GM19035 (cell line): ENCODE measurements around the gene PYY.
"Not testable (repeated sequence)": the region's sequence is repeated elsewhere in the genome, so short reads cannot be mapped to it uniquely, and the experiment has no call there.

ENCODE experiments used
- ATAC-seq: cut with Tn5 transposase; IDR thresholded peaks from one replicate; pipeline ENCODE4 v1.9.1; 2021; ENCODE audit not compliant: unreplicated experiment

Gene PYY

DNA sequence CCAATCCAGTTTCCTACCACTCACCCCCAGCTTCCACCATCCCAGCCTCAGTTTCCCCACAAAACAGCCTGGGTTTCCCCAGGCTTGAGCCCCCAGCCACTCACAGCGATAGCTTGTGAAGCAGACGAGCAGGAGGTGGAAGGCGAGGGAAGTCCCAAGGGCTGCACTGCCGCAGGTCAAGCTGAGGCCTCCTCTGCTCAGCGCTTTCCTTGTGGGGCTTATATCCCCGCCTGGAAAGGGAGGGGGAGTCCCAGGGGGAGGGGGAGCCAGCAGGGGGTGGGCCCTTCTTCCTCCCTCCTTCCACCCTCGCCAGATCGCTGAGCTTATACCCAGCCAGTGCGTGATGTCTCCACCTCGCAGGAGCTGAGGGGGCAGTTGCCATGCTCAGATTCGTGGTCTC lies at the start of gene PYY:
Gene PYY (minus strand): TSS at position 195 of the 400 bp plus-strand sequence. CDS start 457 bp downstream, outside the sequence.
- no peak for ATAC-seq

DNA sequence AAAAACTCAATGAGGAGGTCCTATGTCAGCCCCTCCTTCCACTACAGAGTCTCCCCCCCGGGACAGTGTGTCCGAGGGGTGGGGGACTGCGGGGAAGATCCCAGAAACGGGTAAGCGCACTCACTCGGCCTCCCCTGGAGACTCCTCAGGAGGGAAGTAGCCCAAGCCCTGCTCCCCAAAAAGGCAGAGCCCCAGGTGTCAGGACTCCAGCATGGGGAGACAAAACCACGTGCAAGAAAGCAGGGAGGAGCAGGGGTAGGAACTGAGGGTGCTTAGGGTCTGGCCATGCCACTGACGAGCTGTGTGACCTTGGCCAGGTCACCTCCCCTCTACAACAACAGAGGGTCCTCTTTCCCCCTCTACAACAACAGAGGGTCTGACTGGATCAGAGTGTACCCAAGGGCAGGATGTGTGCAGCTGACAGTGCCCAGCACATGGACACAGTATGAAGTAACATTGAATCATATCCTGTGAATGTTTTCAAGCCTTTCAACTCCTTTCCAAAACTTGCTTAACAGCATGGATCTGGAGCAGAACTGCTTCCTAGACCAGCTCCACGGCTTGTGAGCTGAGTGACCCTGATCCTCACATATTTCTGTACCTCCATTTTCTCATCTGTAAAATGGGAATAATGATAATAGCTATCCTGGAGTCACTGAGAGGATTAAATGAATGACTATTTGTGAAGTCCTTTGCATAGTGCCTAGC lies 48.6 kb upstream of the PYY start:
- ATAC-seq: no peak

DNA sequence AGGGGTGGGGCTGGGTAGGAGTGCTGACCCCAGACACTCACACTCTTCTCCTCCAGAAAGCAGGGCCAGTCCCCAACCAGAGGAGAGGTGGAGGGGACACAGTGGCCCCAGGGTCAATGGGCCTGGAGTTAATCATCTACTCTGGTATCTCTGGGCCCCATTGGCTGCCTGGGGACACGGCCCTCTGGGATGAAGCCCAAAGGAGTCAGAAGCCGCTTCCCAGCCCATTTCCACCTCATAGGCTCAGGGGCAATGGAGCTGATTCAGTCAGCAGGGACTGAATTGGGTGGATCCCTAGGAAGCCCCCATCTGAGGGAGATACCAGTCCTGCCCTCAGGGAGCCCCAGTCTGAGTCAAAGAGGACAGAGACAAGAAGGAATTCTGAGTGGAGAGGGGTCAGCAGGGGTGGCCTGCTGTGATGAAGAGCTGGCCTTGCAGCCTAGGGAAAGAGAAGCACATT lies 47.8 kb upstream of the PYY start:
- ATAC-seq: no peak

DNA sequence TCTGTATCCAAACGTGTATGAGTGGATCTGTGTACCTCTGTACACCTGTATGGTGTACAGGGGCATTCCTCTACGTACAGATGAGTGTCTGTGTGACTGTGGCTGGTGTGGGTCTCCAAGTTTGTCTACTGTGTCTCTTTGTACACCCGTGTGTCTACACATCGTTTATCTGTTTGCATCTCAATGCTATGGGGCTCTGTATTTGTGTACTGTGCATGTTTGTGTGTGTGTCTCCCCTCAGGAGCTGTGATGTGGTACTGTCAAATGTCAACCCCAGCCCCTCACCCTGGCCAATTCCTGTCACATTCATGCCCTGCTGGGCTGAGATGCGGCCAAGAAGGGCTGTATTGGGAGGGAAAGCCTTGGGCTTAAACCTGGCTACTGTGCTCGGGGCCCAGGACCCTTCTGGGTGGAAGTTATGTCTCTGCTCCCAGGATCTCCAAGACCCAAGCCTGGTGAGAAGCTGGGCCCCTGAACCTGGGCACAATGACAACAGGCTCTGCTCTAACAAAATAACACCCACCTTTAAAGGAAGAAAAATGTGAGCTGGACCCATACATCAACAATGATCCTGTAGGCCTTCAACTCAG lies 47.2 kb upstream of the PYY start:
- no peak for ATAC-seq

DNA sequence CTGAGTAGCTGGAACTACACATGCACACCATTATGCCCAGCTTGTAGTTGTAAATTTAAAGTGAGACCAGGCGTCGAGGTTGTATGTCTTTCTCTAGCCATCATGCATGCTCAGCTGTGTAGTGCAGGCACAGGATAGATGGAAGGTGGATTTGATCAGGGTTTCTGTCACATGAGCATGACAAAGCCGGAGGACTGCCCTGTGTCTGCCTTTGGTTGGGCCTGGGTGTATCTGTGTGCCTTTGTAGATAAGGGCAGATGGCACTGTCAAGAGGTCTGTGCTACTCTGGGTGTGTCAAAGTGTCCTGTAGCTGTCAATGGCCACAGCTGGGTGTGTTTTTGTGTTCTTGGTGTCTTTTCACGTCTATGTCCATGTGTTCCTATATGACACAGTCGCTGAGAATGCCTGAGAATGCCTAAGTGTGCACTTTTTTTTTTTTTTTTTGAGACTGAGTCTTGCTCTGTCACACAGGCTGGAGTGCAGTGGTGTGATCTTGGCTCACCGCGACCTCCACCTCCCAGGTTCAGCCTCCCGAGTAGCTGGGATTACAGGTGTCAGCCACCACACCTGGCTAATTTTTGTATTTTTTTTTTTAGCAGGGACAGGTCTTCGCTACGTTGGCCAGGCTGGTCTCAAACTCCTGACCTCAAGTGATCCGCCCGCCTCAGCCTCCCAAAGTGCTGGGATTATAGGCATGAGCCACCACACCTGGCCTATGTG lies 46.6 kb upstream of the PYY start:
- ATAC-seq: no peak

DNA sequence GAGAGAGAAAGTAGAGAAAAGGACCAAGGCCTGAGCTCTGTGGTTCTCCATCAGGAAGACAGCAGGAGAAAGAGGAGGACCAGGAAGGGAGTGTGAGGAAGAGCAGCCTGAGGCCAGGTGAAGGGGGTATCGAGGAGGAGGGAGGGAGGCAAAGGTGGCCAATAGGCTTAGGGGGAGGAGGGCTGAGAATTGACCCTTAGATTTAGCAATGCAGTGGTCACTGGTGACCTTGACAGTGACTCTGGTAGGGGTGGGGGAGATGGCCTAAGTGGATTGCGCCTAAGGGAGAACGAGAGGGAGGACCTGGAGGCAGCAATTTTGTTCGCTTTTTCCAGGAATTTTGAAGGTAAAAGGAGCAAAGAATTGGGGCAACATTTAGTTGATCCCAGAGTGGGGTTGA lies 45.3 kb upstream of the PYY start:
- no peak for ATAC-seq

DNA sequence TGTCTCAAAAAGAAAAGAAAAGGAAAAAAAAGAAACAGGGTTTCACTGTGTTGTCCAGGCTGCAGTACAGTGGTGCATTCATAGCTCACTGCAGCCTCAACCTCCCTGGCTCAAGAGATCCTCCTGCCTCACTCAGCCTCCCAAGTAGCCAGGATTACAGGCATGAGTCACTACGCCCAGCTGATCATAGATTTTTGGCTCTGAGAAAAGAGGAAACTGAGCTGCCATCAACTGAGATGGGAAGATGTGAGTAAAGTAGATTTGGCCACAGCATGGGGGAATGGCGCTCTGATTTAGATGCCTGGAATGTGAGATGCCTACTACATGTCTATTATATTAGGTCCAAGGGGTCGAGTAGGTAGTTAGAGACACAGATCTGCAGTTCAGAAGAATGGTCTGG lies 44.8 kb upstream of the PYY start:
- no peak for ATAC-seq

DNA sequence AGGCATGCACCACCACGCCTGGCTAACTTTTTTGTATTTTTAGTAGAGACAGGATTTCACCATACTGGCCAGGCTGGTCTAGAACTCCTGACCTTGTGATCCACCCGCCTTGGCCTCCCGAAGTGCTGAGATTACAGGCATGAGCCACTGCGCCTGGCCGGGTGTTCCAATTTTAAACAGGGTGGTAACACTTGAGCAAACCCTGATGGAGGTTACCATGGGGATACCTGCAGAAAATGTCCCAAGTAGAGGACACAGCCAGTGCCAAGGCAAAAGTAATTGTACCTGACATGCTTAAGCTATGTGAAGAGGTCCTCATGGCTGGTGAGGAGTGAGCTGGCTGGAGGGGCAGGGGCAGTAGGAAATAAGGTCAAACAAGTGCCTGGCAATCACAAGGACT lies 43.4 kb upstream of the PYY start:
- ATAC-seq: not testable (repeated sequence)

DNA sequence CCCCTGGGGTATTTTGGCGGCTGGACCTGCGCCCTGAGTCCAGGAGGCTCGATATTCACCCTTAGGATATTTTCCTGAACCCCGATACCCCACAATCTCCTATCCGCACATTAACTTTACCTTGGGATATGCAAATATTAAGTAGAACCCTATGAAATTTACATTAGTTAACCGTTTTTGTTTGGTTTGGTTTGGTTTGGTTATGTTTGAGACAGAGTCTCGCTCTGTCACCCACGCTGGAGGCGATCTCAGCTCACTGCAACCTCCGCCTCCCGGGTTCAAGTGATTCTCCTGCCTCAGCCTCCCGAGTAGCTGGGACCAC lies 41.4 kb upstream of the PYY start:
- ATAC-seq: no peak

DNA sequence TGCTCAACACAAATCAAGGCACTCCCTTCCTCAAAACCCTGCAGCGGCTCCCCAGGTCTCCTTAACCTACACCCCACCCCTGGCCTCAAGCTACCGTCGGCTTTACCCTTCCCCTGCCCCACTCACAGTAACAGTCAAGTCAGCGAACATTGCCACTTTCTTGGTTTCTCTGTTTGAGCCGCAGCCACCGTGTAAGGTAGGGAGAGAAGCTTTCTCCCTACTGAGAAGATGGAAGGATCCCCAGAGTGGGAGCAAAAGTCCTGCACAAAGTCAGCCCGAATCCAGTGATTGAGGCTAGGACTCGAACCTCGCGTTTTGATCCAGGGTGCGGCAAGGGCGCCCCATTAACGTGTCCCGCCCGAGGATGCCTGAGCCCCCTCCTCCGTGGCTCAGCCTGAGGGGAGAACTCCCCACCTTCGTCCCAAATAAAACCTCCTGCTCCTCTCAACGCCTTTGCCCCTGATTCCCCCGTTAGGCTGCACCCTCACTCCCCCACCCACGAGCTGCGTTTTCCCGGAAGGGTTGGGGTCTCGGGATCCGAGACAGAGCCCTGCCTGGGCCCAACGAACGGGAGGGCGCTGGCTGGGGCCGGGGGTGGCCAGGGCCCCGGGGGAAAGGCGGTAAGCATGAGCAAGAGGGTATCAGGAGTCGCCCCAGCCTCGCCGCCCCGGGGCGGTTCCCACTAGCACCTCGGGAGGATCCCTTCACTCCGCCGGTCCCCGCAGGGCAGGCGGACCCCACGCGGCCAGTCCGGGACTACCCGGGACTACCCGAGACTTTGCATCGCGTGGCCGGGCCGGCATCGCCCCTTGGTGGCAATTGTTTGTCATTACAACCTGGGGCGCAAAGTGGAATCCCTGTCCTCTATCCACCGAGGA lies 40.8 kb upstream of the PYY start:
- ATAC-seq: no peak

DNA sequence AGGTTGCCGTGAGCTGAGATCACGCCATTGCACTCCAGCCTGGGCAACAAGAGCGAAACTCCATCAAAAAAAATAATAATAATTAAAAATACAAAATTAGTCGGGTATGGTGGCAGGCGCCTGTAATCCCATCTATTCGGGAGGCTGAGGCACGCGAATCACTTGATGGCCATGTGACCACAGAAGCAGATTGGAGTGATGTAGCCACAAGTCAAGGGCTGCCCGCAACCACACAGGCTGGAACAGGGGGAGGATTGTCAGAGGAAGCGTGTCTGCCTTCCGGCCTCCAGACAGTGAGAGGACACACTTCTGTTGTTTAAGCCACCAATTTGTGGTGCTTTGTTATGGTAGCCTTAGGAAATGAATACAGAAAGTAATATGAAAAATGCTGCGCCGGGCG lies 38.9 kb upstream of the PYY start:
- ATAC-seq: no peak

DNA sequence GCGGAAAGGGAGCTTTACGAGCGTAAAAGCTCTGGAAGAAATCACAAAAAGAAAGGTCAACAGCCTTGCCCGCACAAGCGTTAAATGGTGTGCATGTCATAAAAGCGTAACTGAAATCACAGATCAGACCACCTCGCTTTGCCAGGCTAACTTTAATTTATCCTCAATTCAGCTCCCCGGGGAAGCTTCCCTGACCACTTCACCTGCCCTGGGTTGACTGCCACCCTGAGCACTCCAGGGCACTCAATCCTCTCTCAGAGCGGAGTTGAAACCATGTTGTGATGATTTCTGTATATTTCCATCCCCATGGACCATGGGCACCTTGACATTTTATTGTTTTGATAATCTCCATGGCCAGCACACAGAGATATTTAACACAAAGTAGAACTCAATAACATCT lies 34.6 kb upstream of the PYY start:
- ATAC-seq: no peak

DNA sequence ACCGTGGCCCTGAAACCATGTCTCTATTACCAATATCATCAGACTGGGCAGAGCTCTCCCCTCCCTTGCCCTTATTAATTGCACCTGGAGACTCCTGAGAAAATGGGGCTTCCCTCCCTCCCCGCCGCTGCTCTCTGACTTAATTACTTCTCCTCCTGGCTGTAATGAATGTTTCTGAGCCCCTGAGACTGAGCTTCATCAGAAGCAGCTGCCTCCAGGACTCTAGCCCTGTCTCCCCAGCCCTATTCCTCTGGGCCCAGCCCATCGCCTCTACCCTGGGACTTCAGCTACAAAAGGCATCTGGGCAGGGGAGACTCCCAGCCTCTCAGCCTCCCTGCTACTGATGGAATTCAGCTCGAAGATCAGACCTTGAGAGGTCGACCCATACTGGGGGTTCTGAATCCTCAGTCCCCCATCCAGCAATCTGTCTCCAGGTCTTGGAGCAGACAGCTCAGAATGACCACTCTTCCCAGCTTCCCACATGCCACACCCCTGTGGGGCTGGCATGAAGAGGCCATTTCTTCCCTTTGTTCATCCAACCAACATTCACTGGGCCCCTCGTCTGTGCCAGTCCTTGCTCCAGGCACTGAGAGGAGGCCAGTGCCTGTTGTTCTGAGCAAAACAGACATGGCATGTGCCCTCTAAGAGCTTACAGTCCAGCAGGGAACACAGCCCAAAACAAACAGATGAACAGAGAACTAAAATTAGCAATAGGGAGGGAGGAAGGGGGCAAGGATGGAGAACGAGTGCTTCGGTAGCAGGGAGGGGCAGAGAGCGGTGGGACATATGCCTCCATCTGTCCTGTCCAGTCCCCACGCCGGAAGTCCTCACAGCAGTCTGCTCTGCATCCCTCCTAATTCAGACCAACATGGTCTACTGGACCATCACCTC lies 33.6 kb upstream of the PYY start:
- no peak for ATAC-seq

DNA sequence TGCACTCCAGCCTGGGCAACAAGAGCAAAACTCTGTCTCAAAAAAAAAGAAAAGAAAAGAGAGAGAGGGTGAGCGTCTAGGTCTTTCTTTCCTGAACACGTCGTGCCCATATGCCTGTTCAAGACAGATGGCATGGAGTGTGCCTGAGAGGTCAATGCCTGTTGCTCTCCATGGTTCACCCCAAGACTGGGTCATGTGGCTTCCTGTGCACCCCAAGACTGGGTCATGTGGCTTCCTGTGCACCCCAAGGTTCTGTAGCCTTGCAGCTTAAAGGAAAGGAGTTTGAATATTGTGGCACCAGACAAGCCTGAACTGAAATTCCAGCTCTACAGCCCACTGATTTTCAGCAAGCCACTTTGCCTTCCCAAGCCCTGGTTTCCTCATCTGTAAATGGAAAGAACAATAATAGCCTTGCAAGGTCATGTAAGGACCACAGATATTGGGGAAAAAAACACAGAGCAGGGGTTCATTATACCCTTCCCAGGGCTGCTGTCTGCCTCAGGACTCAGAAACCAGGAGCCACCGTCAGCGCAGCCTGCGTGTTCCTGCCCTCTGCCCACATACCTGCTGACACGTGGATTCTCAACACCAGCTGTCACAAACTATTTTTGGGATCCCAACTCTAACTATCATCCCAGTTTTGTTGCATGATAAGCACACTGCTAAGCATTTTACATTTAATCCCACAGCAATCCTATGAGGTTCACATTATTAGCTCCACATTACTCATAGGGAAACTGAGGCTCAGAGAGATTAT lies 32.7 kb upstream of the PYY start:
- ATAC-seq: no peak

DNA sequence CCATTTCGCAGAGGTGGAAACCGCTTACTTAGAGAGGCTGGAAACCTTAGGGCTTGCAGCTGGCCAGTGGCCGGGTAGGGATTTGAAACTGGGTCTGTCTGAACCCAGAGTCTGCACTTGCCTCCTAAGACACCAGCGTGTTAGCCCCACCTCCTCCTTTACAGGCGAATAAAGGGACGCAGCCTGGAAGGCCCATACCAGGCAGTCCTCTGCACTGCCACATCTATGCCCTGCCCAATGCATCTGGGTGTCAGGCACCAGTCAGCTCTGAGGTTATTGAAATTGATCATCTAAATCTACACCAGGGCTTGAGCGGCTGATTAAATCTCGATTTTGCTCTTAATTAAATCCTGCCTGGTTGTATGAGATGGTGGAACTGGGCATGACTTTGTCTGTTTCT lies 30.8 kb upstream of the PYY start:
- no peak for ATAC-seq

DNA sequence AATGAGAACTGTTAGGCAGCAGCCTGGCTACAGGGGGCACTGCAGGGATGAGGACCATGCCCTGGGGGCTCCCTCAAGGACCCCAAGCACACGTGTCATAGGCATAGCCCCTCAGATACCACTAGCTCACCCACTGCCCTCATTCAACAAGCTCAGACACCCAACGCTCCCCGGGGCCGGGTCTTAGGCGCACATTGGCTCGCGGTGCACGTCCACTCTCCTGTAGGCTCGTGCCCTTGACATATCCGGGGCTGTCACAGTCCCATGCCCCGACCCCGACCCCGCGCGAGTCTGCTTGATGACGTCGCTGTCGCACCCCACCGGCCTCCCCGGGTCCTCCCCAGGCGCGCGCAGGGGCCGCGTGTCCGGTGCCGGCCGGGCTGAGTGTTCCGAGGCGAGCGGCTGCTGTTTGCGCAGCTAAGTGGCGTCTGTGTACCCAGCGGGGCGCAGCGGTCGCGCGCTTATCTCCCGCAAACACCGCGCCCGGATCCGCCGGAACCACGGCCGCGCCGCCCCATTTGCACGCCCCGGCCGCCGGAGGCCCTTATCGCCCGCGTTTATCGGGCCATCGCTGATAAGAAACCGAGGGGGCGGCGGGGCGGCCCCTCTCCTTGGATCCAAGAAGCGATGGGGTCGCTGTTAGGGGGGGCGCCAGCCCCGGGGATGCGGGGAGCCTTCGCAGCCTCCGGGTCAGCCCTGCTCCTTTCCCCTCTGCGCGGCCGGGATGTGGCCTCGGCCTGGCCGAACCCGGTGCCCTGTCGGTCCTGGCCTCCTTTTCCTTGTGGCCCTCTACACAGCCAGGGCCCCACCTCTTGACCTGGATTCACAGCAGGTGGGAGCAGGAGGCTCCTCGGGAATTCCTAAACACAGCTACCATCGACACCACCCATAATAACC lies 30.0 kb upstream of the PYY start:
- ATAC-seq: no peak

DNA sequence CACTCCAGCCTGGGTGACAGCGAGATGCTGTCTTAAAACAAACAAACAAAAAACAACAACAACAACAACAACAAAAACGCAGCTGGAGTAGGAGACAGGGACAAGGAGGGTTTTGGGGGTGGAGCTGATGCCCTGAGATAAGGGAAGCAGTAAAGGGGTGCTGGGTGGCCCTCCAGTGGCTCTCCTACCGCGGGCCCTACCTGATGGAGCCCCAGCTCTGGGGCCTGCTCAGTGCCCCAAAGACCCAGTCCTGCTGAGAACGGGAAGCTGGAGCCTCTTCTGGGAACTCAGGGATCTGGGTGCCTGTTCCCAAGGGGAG lies 29.4 kb upstream of the PYY start:
- ATAC-seq: no peak

DNA sequence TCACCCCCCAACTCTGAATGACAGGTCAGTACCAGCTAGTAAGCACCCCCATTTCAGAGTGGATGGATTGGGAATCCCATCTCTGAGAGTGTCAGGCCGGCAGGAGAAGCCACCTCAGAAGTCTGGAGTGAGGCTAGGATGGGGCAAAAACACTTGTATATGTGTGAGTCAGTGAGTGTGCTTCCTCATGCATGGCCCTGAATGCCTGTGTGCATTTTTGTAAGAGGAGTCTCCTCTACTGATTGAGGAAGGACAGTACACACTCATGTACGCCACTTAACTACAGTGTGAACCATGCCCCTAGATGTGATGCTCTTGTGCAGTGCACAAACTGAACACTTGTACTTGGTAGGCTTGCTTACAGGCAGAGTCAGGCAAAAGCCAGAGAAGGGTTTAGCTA lies 28.4 kb upstream of the PYY start:
- no peak for ATAC-seq

DNA sequence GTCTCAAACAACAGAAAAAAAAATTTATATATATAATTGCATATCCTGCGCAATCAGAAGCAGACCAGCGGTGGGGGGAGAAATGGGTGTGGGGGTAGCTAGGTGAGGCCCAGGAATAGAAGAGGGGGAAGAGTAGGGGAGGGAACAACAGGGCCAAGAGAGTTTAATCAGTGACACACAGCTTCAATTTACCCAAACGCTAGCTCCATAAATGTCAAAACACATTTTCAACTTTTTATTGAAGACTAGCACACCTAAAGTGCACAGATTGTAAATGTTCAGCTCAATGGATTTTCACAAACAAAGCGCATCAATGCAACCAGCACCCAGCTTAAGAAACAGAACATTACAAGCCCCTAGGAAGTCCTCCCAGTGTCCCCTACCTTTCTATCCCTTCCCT lies 25.9 kb upstream of the PYY start:
- ATAC-seq: no peak
